ENCODE results near the gene ASPA. TPM values are rescaled to one million over a fixed set of nuclear protein-coding genes. Genes with fewer than 3 reads are reported as not detected.
"Not testable (repeated sequence)": the region's sequence is repeated elsewhere in the genome, so short reads cannot be mapped to it uniquely, and the experiment has no call there.

The ASPA gene
- 6.3 TPM for total RNA-seq (ENCODE audit: insufficient read depth, low replicate concordance)

- peak; percentile 16 for DNase-seq (ENCODE audit: low spot score)
These were observed at the start of gene ASPA for GRCh38 chr17:3475812-3476610. Gene ASPA, plus strand, starts transcription at chr17:3475997. Its CDS starts 163 bp downstream, at chr17:3476160.

DNA sequence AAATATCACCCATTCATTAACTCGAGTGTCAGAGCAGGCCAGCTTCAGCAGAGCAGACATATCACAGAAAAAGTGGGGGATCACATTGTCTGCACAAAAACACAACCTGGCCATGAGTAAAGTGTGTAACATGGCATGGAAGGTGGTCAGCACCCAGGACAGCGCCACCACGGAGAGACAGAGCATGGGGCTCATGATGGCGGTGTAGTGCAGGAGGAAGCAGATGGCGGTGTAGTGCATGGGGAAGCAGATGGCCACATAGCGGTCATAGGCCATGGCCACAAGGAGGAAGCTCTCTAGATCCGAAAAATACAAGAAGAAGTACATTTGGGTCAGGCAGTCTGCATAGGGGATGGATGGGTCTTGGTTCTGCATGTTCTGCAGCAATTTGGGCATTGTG lies 42.6 kb upstream of the ASPA start:
- DNase-seq (ENCODE audit: low spot score) = peak; percentile 0

DNA sequence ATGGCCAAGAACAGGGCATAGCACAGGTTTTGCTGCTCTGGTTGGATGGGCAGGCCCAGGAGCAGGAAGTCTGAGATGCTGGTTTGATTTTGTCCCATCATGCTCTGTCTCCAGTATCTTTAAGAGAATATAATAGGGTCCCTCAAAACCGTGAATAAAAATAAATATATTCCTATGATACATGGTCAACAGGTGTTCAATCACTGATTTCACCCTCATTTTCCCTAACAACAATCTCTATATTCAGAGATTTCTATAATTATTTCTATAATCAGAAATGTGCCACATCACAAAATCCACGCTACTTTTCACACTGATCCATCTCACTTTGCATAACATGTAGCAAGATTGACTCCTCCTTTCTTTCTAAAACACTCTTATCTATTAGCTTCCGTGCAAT lies 42.1 kb upstream of the ASPA start, which contains the start of gene OR1E2:
Gene OR1E2 (minus strand): TSS at position 101 of the 400 bp plus-strand sequence. CDS start 0 bp downstream, at position 101.
- no peak for DNase-seq (ENCODE audit: low spot score)

GRCh38 chr17:3438368-3438767 lies 37.4 kb upstream of the ASPA start:
- no peak for DNase-seq (ENCODE audit: low spot score)

- DNase-seq (ENCODE audit: low spot score) = no peak
These were observed 35.3 kb upstream of the ASPA start for GRCh38 chr17:3440451-3440850.

DNA sequence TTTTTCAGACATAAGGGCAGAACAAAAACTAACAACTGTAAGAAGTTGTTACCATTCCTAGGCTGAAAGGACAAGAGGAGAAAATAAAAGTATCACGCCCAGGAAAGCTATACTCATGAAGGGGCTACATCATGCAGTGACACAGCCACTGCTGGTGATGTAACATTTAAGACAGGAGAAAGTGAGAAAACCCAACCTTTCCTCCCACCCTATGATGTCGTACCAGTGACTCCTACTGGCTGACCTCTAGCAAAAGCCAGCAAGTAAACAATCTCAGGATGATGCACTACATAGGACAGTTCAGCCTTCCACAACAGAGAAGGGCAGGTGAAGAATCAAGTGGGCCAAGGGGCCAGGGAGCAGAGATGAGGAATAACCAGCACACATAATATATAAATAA lies 28.2 kb upstream of the ASPA start:
- DNase-seq (ENCODE audit: low spot score) = no peak

GRCh38 chr17:3448059-3448665 lies 27.6 kb upstream of the ASPA start:
- DNase-seq (ENCODE audit: low spot score) = no peak

DNA sequence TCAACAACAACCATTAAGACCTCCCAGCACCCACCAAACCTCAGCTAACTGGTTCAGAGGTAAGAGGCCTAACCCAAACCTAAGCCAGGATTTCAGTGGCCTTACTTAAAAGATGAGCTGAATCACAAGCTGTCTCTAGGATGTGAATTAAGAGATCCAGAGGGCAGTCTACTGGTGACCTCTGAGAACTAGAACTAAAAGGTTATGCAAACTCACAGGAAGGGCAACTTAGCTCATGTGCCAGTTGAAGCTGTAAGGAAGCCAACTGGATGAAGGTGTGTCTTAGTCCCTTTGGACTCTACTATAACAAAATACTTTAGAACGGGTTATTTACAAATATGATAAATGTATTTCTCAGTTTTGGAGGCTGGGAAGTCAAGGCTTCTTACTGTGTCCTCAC lies 9.4 kb upstream of the ASPA start:
- not testable (repeated sequence) for DNase-seq (ENCODE audit: low spot score)

- DNase-seq (ENCODE audit: low spot score) = no peak
These were observed 6.3 kb upstream of the ASPA start for GRCh38 chr17:3469529-3469928.

DNA sequence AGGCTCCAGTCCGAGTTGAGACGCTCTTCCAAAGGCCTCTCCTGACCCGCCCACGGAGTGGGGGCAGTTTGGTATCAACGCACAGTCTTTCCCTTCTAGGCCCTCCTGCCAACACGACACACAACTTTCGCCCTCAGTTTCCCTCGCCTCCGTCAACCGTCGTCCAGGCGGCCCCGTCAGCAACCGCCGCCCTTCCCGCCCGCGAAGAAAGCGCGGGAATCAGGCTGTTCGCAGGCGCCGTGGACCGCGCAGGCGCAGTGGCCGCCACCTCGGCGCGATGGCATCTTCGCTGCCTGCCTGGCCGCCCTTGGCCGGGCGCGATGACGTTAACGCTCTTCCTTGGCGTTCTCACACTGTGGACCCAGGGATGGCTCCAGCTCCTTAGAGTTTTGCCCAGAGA lies 4.2 kb upstream of the ASPA start, which contains the start of gene SPATA22:
Gene SPATA22 (minus strand): TSS at position 221 of the 400 bp plus-strand sequence. CDS start 2,494 bp downstream, outside the sequence.
- DNase-seq (ENCODE audit: low spot score) = no peak

DNA sequence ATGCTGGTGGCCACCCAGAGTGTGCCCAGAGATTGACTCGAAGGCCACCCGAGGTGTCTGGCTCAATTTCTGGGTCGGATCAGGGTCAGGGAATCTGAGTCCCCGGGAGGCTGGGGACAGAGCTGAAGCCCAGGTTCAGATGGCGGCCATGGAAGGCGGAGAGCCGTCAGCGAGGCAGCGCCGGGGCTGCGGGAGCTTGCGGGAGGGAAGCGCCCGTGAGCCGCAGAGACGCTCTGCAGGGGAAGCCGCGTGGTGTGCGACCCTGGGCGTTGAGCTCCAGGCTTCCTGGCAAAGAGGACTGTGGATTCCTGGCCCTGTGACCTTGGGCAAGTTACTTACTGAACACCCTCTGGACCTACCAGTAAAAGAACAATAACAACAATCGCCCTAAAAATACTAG lies 3.7 kb upstream of the ASPA start:
- DNase-seq (ENCODE audit: low spot score) = no peak

DNA sequence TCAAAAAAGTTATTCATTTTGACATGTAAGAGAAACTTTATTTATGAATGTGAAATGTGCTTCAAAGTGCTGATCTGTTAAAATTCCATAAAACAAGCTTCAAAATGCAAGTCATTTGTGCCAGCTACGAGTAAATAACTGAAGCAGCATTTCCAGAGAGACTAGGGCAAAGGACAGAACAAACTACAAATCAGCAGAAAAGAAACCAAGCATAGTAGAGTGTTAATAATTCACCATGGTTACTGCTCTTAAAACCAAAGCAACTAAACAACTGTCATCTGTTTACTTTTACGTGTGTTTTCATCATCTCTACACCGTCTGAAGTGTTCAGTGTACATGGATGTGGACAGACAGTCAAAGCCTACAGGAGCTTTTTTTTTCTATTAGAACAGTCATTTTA lies 1.6 kb upstream of the ASPA start:
- peak; percentile 33 for DNase-seq (ENCODE audit: low spot score)

GRCh38 chr17:3475251-3475685 lies 529 bp upstream of the ASPA start:
- no peak for DNase-seq (ENCODE audit: low spot score)

DNA sequence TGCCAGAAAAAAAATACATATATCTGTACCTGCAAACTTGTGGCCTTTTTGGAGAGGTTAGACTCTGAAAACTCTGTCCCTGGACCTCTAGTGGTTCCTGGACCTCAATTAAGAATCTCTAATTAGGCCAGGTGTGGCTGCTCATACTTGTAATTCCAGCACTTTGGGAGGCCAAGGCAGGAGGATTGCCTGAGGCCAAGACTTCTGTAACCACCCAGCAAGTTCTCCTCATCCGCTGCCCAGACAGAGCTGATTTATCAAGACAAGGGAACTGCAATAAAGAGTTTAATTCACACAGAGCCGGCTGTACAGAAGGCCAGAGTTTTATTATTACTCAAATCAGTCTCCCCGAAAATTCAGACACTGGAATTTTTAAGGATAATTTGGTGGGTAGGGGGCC lies 4.2 kb downstream of the ASPA start:
- DNase-seq (ENCODE audit: low spot score) = no peak

DNA sequence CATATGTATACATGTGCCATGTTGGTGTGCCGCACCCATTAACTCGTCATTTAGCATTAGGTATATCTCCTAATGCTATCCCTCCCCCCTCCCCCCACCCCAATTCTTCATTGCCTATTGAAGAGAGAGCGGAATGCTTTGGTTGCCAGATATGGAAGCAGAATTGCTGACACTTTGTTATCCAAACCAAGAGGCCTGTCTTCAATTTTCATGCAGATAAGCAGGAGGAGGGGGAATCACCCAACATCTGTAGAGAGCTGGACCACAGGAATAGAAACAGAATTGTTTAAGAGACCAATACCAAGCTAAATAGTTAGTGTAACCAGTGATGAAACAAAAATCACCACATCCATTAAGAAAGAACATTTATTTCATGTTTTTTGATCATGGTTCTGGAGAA lies 7.1 kb downstream of the ASPA start:
- no peak for DNase-seq (ENCODE audit: low spot score)

DNA sequence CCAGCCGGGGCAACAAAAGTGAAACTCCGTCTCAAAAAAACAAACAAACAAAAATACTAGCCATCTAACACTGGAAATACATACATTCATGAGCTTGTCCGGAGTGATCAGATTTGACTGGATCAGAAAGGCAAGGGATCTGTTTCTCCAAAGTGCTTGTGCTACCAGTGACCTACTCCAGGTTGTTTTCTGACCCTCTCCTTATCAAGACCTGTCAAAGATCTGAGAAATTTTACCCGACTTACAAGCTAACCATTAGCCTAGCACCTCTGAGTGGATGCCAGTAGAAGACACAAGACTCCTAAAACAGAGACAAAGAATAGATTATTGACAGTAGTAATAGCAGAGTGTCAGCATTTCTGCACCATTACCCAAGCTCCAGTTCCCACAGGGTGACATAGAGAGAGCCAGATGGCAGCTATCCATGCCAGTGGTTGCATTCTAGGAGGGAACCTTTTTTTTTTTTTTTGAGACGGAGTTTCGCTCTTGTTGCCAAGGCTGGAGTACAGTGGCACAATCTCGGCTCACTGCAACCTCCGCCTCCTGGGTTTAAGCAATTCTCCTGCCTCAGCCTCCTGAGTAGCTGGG lies 9.8 kb downstream of the ASPA start:
- no peak for DNase-seq (ENCODE audit: low spot score)

GRCh38 chr17:3497101-3497500 lies 21.3 kb downstream of the ASPA start:
- peak; percentile 7 for DNase-seq (ENCODE audit: low spot score)

GRCh38 chr17:3501344-3501743 lies 25.5 kb downstream of the ASPA start:
- DNase-seq (ENCODE audit: low spot score) = no peak

DNA sequence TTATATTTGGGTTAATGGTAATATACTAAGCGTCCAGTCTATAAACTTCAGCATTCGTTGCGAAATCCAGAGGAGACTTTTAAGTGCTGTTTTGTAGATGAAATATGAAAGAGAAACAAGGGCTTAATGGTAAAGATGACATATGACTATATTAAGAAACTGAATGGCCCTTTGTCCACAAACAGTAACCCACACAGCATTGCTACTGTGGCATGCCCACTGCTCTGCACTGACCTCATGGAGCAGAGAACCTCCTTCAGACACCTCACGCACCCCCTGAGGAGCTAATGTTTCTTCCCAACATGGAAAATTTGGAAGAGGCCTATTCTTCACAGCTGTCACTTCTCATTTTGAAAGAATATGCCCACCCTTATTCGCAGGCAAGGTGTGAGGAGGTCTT lies 26.7 kb downstream of the ASPA start:
- DNase-seq (ENCODE audit: low spot score) = no peak

DNA sequence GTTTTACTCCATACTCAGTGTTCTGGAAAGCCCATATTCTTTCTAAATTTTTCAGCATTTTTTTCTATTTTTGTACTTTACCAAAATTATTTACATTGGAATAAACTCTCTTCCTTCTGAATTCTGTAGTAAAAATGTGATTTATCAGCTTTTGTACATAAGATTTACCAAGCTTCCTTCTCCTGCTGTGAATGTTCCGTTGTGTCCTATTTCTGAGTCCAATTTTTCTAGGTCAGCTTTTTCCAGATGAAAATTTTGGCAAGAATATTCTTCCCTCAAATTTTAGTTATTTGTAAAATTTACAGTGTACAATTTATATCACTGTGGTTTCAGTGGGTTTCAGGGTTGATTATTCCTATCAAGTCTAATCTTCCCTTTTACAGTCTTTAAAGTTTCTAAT lies 27.5 kb downstream of the ASPA start:
- DNase-seq (ENCODE audit: low spot score) = no peak

DNA sequence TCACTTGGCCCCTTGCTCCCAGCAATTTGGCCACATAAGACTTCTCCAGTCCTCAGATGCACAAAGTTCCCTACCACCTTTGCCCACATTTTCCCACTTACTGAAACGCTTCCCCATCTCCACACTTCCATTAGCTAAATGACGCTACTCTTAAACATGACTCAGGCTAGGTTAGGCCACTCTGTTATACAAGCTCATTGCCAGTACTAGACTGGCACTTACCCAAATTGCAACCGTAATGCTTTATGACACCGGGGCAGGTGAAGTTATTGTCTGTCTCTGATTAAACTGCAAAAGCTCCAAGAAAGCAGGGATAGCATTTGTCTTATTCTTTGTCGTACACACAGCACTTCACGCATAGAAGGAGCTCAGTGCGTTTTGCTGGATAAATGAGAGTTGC lies 29.2 kb downstream of the ASPA start:
- no peak for DNase-seq (ENCODE audit: low spot score)

DNA sequence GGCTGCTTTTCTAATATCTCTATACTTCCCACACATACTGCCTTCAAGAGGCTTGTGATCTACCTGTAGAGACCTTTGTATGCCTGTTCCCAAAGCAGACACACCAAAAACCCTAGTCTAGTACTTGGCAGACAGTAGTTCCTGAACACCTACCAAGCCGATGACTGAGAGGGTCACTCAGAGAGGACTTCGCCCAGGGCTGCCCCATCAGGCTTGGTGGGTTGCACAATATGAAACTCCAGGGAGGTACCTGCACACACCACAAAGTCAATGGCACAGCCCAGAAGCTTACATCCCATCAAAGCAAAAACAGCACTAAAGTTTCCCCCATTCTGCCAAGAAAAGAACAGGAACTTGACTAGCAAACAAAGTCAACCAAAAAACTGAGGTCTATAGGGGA lies 30.3 kb downstream of the ASPA start:
- no peak for DNase-seq (ENCODE audit: low spot score)

DNA sequence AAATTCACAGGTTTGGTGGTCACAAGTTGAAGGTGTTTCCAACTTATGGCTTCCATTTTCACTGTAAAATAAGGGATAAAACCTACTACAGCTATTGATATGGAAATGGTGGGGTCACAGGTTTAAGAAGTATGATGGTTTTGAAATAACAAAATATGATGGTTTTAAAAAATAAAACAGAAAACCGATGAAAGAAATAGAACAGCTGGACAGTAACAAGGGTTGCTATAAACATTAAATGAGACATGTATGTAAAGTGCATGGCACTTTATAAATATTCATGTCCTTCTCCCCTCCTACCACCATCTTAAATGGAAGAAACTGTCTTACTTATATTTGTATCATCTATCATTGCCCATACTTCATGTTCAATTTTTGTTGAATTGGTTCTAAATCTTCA lies 31.3 kb downstream of the ASPA start:
- no peak for DNase-seq (ENCODE audit: low spot score)

All from umbilical cord (tissue), 2 donors.